B cell (primary cell): Measurements from ENCODE around the gene TSPO. TPM values are rescaled to one million over a fixed set of nuclear protein-coding genes. Genes with fewer than 3 reads are reported as not detected.

Experiments
- ATAC-seq: fragments of 200-7000 bp; cut with Tn5 transposase; one replicate; pipeline ENCODE4 v1.10.0; 2021; ENCODE audit warnings: low read depth, mild to moderate bottlenecking, moderate number of reproducible peaks, moderate library complexity
- CTCF ChIA-PET: fragments of 350-600 bp; sonication (Branson Sonifier 250); formaldehyde crosslinking; loops from one replicate; lab custom pipeline; 2021; ENCODE audit warnings: antibody characterized with exemption, inconsistent platforms; lab: Charles Lee
- POLR2A ChIA-PET: fragments of 350-600 bp; sonication (Branson Sonifier 250); formaldehyde crosslinking; loops from one replicate; lab custom pipeline; 2021; ENCODE audit warnings: antibody characterized with exemption; lab: Charles Lee
- DNase-seq: peaks from one replicate; pipeline ENCODE4 v3.0.0; 2013
- H2AFZ ChIP-seq: 2 replicates; pipeline ENCODE4 v1.6.1; 2012; ENCODE audit warnings: mild to moderate bottlenecking, low read depth, low read length; ENCODE audit not compliant: insufficient read depth, poor library complexity, severe bottlenecking
- H3K27ac ChIP-seq, 2 donors: 1 replicate in 1 of 2; 2 replicates in 1 of 2; pipeline ENCODE4 v1.5.1; 2012 to 2013; ENCODE audit warnings: low read length in 2 of 2, mild to moderate bottlenecking in 2 of 2, moderate library complexity in 1 of 2
- H3K27me3 ChIP-seq, 4 experiments: fragments of 200-600 bp in 1 of 4; sonication (generic) in 1 of 4; replicated peaks in 1 of 4; 1 replicate in 2 of 4; 2 replicates in 2 of 4; pipeline versions ENCODE4 v1.6.1 to v1.7.0; 2013 to 2016; ENCODE audit warnings: low read length in 3 of 4, mild to moderate bottlenecking in 2 of 4, mixed read lengths in 1 of 4, moderate library complexity in 1 of 4; ENCODE audit not compliant: insufficient read depth in 4 of 4, control insufficient read depth in 3 of 4; ENCODE audit errors: control extremely low read depth in 1 of 4
- H3K36me3 ChIP-seq, 2 experiments: replicated peaks in 1 of 2; 1 replicate in 1 of 2; 2 replicates in 1 of 2; pipeline versions ENCODE4 v1.6.1 to v1.7.1; 2013; ENCODE audit warnings: low read length in 1 of 2; ENCODE audit not compliant: insufficient read depth in 2 of 2, control insufficient read depth in 1 of 2; ENCODE audit errors: control extremely low read depth in 1 of 2, extremely low read depth in 1 of 2
- H3K4me1 ChIP-seq, 2 donors: fragments of 200-600 bp in 1 of 2; sonication (generic) in 1 of 2; 1 replicate in 1 of 2; 2 replicates in 1 of 2; pipeline versions ENCODE4 v1.5.1 to v1.6.1; 2013 to 2017; ENCODE audit warnings: low read length in 2 of 2; ENCODE audit not compliant: control insufficient read depth in 2 of 2, insufficient read depth in 2 of 2
- H3K4me2 ChIP-seq: replicated peaks from 2 replicates; pipeline ENCODE3; 2012; ENCODE audit warnings: mild to moderate bottlenecking, low read depth, low read length; ENCODE audit not compliant: poor library complexity, severe bottlenecking
- H3K4me3 ChIP-seq, 5 experiments: fragments of 200-600 bp in 1 of 5; sonication (generic) in 1 of 5; 1 replicate in 3 of 5; 2 replicates in 2 of 5; pipeline versions ENCODE4 v1.5.1 to v1.7.0; 2011 to 2016; ENCODE audit warnings: low read length in 4 of 5, mild to moderate bottlenecking in 4 of 5, low read depth in 2 of 5, control low read depth in 1 of 5, moderate library complexity in 1 of 5; ENCODE audit not compliant: insufficient read depth in 1 of 5; ENCODE audit errors: control extremely low read depth in 1 of 5, extremely low read depth in 1 of 5
- H3K79me2 ChIP-seq: fragments of 200-600 bp; sonication (generic); one replicate; pipeline ENCODE4 v1.6.0; 2016; ENCODE audit warnings: low read length; ENCODE audit not compliant: control insufficient read depth, insufficient read depth
- H3K9ac ChIP-seq: fragments of 200-600 bp; sonication (generic); 2 replicates; pipeline ENCODE4 v1.6.1; 2017; ENCODE audit warnings: mild to moderate bottlenecking, low read length, moderate library complexity
- H3K9me3 ChIP-seq, 3 donors: one replicate each; pipeline versions ENCODE4 v1.6.1 to v1.7.1; 2013; ENCODE audit warnings: low read length in 2 of 3; ENCODE audit not compliant: control insufficient read depth in 2 of 3, insufficient read depth in 1 of 3; ENCODE audit errors: control extremely low read depth in 1 of 3
- H4K20me1 ChIP-seq: 2 replicates; pipeline ENCODE4 v1.6.0; 2012; ENCODE audit warnings: mild to moderate bottlenecking, low read length; ENCODE audit not compliant: insufficient read depth, control insufficient read depth, poor library complexity, severe bottlenecking
- H3K27ac Mint-ChIP-seq: one replicate; pipeline ENCODE4 v1.8.0; 2021; ENCODE audit warnings: mixed read lengths
- H3K27me3 Mint-ChIP-seq: one replicate; pipeline ENCODE4 v1.8.0; 2021; ENCODE audit warnings: mixed read lengths
- H3K4me1 Mint-ChIP-seq: one replicate; pipeline ENCODE4 v1.8.0; 2021; ENCODE audit warnings: mixed read lengths
- H3K4me3 Mint-ChIP-seq: one replicate; pipeline ENCODE4 v1.8.0; 2021; ENCODE audit warnings: mixed read lengths
- H3K9me3 Mint-ChIP-seq: one replicate; pipeline ENCODE4 v1.8.0; 2022; ENCODE audit warnings: mixed read lengths; ENCODE audit not compliant: insufficient read depth
- CTCF ChIP-seq: fragments of 200-600 bp; IDR thresholded peaks from one replicate; pipeline ENCODE4 v1.8.0; 2022; ENCODE audit warnings: antibody characterized with exemption, mild to moderate bottlenecking
- EZH2 ChIP-seq: IDR thresholded peaks from 2 replicates; pipeline ENCODE4 v1.6.1; 2012; ENCODE audit warnings: borderline replicate concordance, low read depth, mild to moderate bottlenecking, moderate library complexity, low read length; ENCODE audit not compliant: insufficient read depth, poor library complexity, severe bottlenecking
- WGBS: methylation state at CpG from one replicate; pipeline ENCODE4 v1.1.5; 2013; ENCODE audit warnings: missing lambda C conversion rate; ENCODE audit not compliant: insufficient coverage; 5-methylcytosine and 5-hydroxymethylcytosine counted together
- intact Hi-C: fragments of 100-400 bp; cut with micrococcal nuclease; formaldehyde crosslinking; loops from one replicate; pipeline ENCODE4 v1.10.0; 2022
- polyA plus RNA-seq: library from polyadenylated mRNA; depleted of rRNA; stranded (reverse); fragments of >200 nt; gene quantifications from 2 replicates; pipeline ENCODE4 v1.2.3, GENCODE V29; 2012
- total RNA-seq, 2 donors: library from RNA; stranded (reverse); fragments of 120-200 nt in 1 of 2; gene quantifications; 1 replicate in 1 of 2; 2 replicates in 1 of 2; pipeline versions ENCODE4 v1.2.3 to v1.2.4, GENCODE V29; 2013 to 2022

The TSPO gene
- total and polyA plus RNA-seq, 2 donors (not counting 1 experiment from before 2014, with no cell fraction given) = 54.9 to 94.2 TPM

GRCh38 chr22:43202756-43203410, 51.5 kb downstream of the TSPO start:
- Mint-ChIP-seq H3K4me3 (no peak overlapping the region), H3K27me3 (peaks cover 10% of the 10 kb centered on the region), H3K4me1 (peaks cover 3% of the 10 kb centered on the region), H3K27ac (no peak overlapping the region), H3K9me3 (no peaks in the 10 kb centered on the region)
- ChIA-PET CTCF (no interaction called here), POLR2A (no interaction called here)
- TF ChIP-seq CTCF = no peak
- no peak for TF ChIP-seq EZH2
- Histone ChIP-seq H3K9ac (no peak overlapping the region), H3K9me3 (no peaks in the 10 kb centered on the region), H3K27ac (no peak overlapping the region), H3K4me3 (no peak overlapping the region), H3K4me1 (peaks cover 0 to 5% of the 10 kb centered on the region in 2 donors), H4K20me1 (no peaks in the 10 kb centered on the region), H3K27me3 (peaks cover 0 to 15% (median 1%) of the 10 kb centered on the region in 4 experiments), H2AFZ (no peak overlapping the region), H3K36me3 (no peaks in the 10 kb centered on the region), H3K4me2 (no peak overlapping the region), H3K79me2 (no peaks in the 10 kb centered on the region)
- DNase-seq = no peak
- ATAC-seq = no peak
- 90% methylated on average over 9 of the region's 13 CpGs for WGBS
- intact Hi-C loops = no loop called here

- Histone ChIP-seq H3K27me3 (peaks cover 0 to 12% (median 1%) of the 10 kb centered on the region in 4 experiments), H3K9ac (no peak overlapping the region), H4K20me1 (no peaks in the 10 kb centered on the region), H3K9me3 (no peaks in the 10 kb centered on the region), H3K27ac (no peak overlapping the region), H3K79me2 (no peaks in the 10 kb centered on the region), H2AFZ (no peak overlapping the region), H3K4me2 (no peak overlapping the region), H3K4me1 (peaks cover 0 to 5% of the 10 kb centered on the region in 2 donors), H3K36me3 (no peaks in the 10 kb centered on the region), H3K4me3 (no peak overlapping the region)
- CTCF ChIA-PET = no interaction called here
- peaks cover 3% of the 10 kb centered on the region for H3K4me1 Mint-ChIP-seq
- no peaks in the 10 kb centered on the region for H3K9me3 Mint-ChIP-seq
- TF ChIP-seq CTCF (no peak), EZH2 (no peak)
- POLR2A ChIA-PET = no interaction called here
- no peak overlapping the region for H3K27ac Mint-ChIP-seq
- H3K27me3 Mint-ChIP-seq = peaks cover 10% of the 10 kb centered on the region
- no peak for ATAC-seq
- intact Hi-C loops = no loop called here
- 90% methylated on average over 18 of the region's 20 CpGs for WGBS
- no peak overlapping the region for H3K4me3 Mint-ChIP-seq
- no peak for DNase-seq
Observed at GRCh38 chr22:43203471-43203981, 52.2 kb downstream of the TSPO start.
